HEK293T (cell line): Measurements from ENCODE around the gene EMSY.

ENCODE experiments used
- FOXA1 ChIP-seq: fragments of 450-650 bp; IDR thresholded peaks from 2 replicates; pipeline ENCODE4 v1.6.1; 2016; ENCODE audit warnings: mild to moderate bottlenecking
- FOXK2 ChIP-seq: fragments of 450-650 bp; IDR thresholded peaks from 2 replicates; pipeline ENCODE4 v1.6.1; 2016; ENCODE audit warnings: mild to moderate bottlenecking
- FOXM1 ChIP-seq: fragments of 450-650 bp; IDR thresholded peaks from 2 replicates; pipeline ENCODE4 v1.6.1; 2017; ENCODE audit warnings: mild to moderate bottlenecking, borderline replicate concordance
- LEF1 ChIP-seq: fragments of 450-650 bp; IDR thresholded peaks from 2 replicates; pipeline ENCODE4 v1.6.1; 2017; ENCODE audit warnings: mild to moderate bottlenecking, borderline replicate concordance
- SP1 ChIP-seq: fragments of 450-650 bp; IDR thresholded peaks from 2 replicates; pipeline ENCODE4 v1.6.1; 2017
- SUZ12 ChIP-seq: fragments of 450-650 bp; IDR thresholded peaks from 2 replicates; pipeline ENCODE4 v1.6.1; 2016; ENCODE audit warnings: mild to moderate bottlenecking

GRCh38 chr11:76523147-76523546, 78.3 kb downstream of the EMSY start:
- no peak for TF ChIP-seq SP1
- no peak for TF ChIP-seq FOXK2
- TF ChIP-seq FOXM1 = no peak
- TF ChIP-seq FOXA1 = no peak
- no peak for TF ChIP-seq SUZ12
- no peak for TF ChIP-seq LEF1
